ENCODE measurements around the gene SLC9A7.
"Not testable (repeated sequence)": the region's sequence is repeated elsewhere in the genome, so short reads cannot be mapped to it uniquely, and the experiment has no call there.

Gene SLC9A7

DNA sequence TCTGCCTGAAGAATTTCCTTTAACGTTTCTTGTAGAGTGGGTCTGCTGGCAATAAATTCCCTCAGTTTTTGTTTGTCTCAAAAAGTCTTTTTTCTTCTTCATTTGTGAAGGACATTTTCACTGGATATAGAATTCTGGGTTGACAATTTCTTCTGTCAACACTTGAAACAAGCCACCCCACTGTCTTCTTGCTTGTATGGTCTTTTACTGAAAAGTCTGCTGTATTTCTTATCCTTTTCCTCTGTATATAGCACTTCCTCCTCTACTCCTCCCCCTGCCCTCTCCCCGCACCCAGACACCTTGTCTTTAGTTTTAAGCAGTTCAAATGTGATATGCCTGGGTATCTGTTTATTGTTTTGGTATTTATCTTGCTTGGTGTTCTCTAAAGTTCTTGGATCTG, 23.3 kb downstream of the SLC9A7 start:
- TF ChIP-seq, protein P1, sequence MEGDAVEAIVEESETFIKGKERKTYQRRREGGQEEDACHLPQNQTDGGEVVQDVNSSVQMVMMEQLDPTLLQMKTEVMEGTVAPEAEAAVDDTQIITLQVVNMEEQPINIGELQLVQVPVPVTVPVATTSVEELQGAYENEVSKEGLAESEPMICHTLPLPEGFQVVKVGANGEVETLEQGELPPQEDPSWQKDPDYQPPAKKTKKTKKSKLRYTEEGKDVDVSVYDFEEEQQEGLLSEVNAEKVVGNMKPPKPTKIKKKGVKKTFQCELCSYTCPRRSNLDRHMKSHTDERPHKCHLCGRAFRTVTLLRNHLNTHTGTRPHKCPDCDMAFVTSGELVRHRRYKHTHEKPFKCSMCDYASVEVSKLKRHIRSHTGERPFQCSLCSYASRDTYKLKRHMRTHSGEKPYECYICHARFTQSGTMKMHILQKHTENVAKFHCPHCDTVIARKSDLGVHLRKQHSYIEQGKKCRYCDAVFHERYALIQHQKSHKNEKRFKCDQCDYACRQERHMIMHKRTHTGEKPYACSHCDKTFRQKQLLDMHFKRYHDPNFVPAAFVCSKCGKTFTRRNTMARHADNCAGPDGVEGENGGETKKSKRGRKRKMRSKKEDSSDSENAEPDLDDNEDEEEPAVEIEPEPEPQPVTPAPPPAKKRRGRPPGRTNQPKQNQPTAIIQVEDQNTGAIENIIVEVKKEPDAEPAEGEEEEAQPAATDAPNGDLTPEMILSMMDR (IDR thresholded peaks at IDR 0.05; ENCODE audit: borderline replicate concordance, insufficient read depth, low read depth, low read length), result no peak
- no peak overlapping the region for H3K4me3 ChIP-seq (ENCODE audit: low read depth, low read length)

DNA sequence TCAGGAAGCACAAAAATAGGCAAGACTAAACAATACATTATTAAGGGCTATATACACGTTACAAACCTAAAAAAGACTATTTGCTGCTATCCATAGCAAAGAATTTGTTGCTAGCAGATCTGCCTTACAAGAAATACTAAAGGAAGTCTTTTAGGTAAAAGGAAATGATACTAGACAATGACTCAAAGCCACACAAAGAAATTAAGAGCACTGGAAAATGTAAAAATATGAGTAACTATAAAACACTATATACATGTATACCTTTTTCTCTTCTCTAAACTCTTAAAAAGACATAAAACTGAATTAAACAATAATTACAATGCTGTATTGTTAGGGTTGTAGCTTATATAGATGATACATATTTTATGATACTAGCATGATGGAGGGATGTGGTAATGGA, 25.7 kb downstream of the SLC9A7 start:
- TF ChIP-seq, protein P1 (IDR thresholded peaks at IDR 0.05; ENCODE audit: borderline replicate concordance, insufficient read depth, low read depth, low read length), result no peak
- H3K4me3 ChIP-seq (ENCODE audit: low read depth, low read length), result no peak overlapping the region

DNA sequence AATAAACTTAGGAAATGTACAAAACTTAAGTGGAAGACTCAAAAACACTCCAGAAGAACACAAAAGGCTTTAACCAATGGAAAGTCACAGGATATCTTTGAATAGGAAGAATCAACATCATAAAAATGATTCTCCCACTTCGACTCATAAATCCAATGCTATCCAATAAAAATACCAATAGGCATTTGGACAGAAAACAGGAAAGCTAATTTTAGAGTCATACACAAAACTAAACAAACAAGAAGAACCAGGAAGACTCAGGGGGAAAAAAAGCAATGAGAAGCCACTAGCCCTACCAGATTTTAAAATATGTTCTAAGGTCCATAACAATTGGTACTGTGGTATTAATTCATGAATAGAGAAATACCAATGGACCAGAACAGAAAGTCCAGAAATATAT, 28.2 kb downstream of the SLC9A7 start:
- H3K4me3 ChIP-seq (ENCODE audit: low read depth, low read length), result no peak overlapping the region
- TF ChIP-seq, protein P1 (IDR thresholded peaks at IDR 0.05; ENCODE audit: borderline replicate concordance, insufficient read depth, low read depth, low read length), result no peak

DNA sequence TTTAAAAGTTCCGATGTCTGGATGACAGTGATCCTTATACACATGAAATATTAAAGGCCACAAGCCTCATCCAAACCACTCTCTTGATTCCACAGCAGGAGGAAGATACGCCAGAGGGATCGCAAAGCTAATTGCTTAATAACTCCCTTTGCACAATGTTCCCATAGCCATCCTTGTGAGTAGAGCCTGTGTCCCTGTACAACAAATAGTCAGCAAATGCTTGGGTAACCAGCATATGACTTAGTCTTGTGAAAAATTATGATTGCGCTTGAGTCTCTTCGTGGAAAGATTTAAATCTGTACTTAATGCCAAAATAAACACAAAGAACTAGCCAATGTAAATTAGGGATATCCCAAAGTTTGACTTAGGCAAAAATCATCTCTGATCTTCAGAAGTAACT, 31.5 kb downstream of the SLC9A7 start:
- H3K4me3 ChIP-seq (ENCODE audit: low read depth, low read length), result no peak overlapping the region
- TF ChIP-seq, protein P1 (IDR thresholded peaks at IDR 0.05; ENCODE audit: borderline replicate concordance, insufficient read depth, low read depth, low read length), result no peak

DNA sequence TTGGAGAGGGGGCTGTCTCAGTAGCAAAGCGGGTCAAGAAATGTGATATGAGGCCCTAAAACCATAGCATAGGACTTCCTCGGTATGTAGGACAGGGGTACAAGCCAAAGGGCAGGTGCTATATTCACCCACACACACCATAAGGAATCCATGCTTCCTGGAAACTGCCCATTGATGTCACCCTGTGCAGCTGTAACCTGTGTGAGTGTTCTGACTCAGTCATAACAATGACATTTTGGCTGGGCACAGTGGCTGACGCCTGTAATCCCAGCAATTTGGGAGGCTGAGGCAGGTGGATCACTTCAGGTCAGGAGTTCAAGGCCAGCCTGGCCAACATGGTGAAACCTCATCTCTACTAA, 35.4 kb downstream of the SLC9A7 start:
- H3K4me3 ChIP-seq (ENCODE audit: low read depth, low read length), result not testable (repeated sequence)

DNA sequence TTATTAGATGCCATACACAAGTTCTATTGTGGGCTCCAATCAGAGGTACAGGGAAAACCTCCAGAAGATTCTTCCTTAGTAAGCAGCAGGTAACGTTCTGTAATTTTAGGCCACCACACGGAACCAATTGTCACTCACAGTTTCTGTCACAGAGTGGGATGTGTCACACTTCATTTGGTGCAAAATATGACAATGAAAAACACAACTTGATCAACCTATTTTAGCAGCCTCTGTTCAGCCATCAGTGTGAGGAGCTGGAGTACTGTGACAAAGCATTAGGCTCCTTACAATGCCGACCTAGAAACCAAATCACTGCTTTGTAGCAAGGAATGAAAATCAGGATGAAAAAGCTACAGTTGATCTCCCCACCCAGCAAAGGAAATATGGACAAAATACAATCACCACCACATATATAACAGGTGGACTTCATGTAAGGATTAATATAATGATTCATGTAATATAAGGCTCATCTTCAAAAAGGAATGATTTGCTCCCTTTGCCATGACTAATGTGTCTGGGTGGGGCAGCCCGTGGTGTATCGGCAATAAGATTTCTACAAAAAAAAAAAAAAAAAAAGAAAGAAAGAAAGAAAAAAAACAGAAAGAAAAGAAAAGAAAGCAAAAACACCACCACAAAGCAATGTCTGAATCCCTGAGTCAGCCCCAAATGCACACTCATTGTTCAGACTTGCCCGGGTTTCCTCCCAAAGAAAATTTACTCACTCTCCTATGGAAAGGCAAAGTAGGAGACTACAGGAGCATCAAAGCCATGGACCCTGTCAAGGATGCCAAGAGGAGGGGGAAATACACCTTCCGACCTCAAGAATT, 36.0 kb downstream of the SLC9A7 start:
- TF ChIP-seq, protein P1 (IDR thresholded peaks at IDR 0.05; ENCODE audit: borderline replicate concordance, insufficient read depth, low read depth, low read length), result no peak
- H3K4me3 ChIP-seq (ENCODE audit: low read depth, low read length), result no peak overlapping the region

DNA sequence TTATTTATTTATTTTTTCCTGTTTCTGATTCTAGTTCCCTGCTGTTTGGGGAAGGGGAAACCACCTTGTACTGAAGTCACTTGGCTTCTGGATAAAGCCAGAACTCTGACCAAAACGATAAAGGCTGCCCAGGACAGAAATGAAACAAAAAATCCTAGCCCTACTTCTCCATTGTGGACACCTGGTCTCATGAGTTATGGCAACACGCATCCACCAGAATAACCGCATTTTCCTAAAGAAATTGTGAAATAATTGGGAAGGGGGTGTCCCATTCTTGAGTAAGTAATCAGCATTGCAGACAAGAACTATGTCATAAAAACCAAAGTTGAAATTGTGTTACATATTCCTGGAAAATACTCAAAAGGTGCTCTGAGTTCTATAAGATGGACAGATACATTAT, 42.1 kb downstream of the SLC9A7 start:
- TF ChIP-seq, protein P1 (IDR thresholded peaks at IDR 0.05; ENCODE audit: borderline replicate concordance, insufficient read depth, low read depth, low read length), result no peak
- no peak overlapping the region for H3K4me3 ChIP-seq (ENCODE audit: low read depth, low read length)

Data from GM12875 (cell line).